ENCODE data around the gene ADGRF5. TPM values are rescaled to one million over a fixed set of nuclear protein-coding genes. Genes with fewer than 3 reads are reported as not detected.

Gene ADGRF5
- total and polyA plus RNA-seq, 12 donors = 13.3 to 98.5 (median 39.3) TPM

DNA sequence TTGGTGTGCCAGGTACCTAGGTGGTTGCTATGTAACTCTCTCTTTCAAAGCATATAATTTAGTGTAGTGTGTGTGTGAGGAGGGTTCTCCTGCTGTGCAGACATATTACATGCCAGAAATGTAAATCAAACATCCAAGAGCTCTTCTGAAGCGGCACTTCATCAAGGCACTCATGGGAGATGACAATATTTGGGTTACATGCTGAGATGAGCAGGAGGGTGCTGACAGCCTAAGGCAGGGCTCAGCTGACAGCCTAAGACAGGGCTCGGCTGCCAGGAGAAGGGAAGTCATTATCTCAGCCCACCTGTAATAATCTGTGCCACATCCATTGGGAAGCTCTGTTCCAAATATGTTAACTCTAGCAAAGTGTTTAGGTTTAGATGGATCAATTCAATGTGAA lies 39.1 kb downstream of the ADGRF5 start:
- H3K36me3 ChIP-seq (replicated peaks in 1 of 2) = peaks cover 0 to 17% of the 10 kb centered on the region in 2 donors
- no peak for TF ChIP-seq POLR2A (IDR thresholded peaks at IDR 0.05)
- intact Hi-C loops (cut with DNase I) = no loop called here
- H3K27ac ChIP-seq = no peak overlapping the region
- H3K9me3 ChIP-seq (replicated peaks in 1 of 3) = no peaks in the 10 kb centered on the region
- no peaks in the 10 kb centered on the region for H3K27me3 ChIP-seq
- no peak overlapping the region for H3K4me3 ChIP-seq
- 54 to 86% (median 76%) methylated on average over 2 of the region's 2 CpGs for WGBS, 4 donors
- no peak for DNase-seq
- no peaks in the 10 kb centered on the region for H3K4me1 ChIP-seq (replicated peaks in 1 of 2)

DNA sequence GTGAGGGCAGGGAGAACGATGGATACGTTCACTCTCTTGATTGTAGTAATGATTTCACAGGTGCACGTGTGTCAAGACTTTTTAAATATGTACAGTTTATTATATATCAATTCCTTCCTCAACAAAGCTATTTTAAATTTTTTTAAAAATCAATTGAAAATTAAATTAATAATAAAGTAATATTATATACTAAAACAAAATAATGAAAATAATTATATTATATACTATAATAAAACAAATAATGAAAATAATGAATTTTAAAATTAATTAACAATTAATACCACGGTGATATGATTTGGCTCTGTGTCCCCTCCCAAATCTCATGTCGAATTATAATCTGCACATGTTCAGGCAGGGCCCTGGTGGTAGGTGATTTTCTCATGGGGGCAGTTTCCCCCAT lies 42.7 kb downstream of the ADGRF5 start:
- intact Hi-C loops (cut with DNase I) = no loop called here
- H3K36me3 ChIP-seq (replicated peaks in 1 of 2) = peaks cover 0 to 11% of the 10 kb centered on the region in 2 donors
- H3K27ac ChIP-seq = no peak overlapping the region
- 85 to 92% (median 89%) methylated on average over 5 of the region's 5 CpGs for WGBS, 4 donors
- no peak for TF ChIP-seq POLR2A (IDR thresholded peaks at IDR 0.05)
- TF ChIP-seq, protein P1, sequence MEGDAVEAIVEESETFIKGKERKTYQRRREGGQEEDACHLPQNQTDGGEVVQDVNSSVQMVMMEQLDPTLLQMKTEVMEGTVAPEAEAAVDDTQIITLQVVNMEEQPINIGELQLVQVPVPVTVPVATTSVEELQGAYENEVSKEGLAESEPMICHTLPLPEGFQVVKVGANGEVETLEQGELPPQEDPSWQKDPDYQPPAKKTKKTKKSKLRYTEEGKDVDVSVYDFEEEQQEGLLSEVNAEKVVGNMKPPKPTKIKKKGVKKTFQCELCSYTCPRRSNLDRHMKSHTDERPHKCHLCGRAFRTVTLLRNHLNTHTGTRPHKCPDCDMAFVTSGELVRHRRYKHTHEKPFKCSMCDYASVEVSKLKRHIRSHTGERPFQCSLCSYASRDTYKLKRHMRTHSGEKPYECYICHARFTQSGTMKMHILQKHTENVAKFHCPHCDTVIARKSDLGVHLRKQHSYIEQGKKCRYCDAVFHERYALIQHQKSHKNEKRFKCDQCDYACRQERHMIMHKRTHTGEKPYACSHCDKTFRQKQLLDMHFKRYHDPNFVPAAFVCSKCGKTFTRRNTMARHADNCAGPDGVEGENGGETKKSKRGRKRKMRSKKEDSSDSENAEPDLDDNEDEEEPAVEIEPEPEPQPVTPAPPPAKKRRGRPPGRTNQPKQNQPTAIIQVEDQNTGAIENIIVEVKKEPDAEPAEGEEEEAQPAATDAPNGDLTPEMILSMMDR (IDR thresholded peaks at IDR 0.05) = no peak
- no peaks in the 10 kb centered on the region for H3K4me1 ChIP-seq (replicated peaks in 1 of 2)
- H3K4me3 ChIP-seq = no peak overlapping the region
- no peaks in the 10 kb centered on the region for H3K27me3 ChIP-seq
- no peak for DNase-seq
- H3K9me3 ChIP-seq (replicated peaks in 1 of 3) = no peaks in the 10 kb centered on the region

DNA sequence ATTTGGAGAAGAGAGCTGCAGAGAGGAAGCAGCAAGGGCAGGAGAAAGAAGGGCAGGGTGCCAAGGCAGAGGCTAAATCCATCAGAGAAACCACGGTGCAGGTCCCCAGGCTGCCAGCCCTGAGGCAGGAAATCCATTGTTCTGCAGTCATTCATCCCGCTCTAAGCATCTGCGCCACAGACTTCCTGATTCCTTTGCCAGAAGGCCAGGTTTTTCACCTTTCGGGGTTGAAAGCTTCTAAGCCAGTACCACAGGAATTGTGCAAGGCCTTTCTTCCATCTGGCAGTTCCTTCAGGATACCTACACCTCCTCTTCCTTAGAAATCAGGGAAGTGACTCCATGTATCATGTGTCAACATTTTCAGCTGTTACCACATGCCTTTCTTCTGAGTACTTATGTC lies 45.6 kb downstream of the ADGRF5 start:
- Histone ChIP-seq H3K27ac (peak overlapping the region in 1 of 5 donors; percentile 17), H3K27me3 (no peaks in the 10 kb centered on the region), H3K4me3 (no peak overlapping the region), H3K36me3 (replicated peaks in 1 of 2) (peaks cover 0 to 9% of the 10 kb centered on the region in 2 donors), H3K4me1 (replicated peaks in 1 of 2) (no peaks in the 10 kb centered on the region), H3K9me3 (replicated peaks in 1 of 3) (no peaks in the 10 kb centered on the region)
- DNase-seq = peak in 6 of 7 donors; percentile 29 to 68 (median 38)
- TF ChIP-seq, protein P1 (IDR thresholded peaks at IDR 0.05) = no peak
- TF ChIP-seq POLR2A (IDR thresholded peaks at IDR 0.05) = no peak
- intact Hi-C loops (cut with DNase I) = no loop called here
- WGBS, 4 donors = 55 to 78% (median 56%) methylated on average over 4 of the region's 4 CpGs

DNA sequence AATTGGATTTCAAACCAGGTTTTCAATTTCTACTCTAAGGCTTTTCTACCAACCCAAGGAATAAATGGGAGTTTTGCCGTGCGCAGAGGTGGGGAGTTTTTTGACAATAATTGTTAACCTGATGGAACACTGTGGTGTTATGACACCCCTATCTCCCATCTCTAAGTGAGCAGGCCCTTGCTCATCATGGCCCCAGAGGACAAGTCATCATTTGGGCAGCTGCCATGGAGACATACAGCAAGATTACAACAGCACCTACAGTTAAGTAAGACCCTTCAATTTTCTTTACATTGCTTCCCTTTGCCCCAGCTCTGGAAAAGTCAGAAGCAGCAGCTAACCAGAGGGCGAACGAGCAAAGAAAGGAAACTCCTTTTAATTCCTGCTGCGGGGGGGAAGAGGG lies 54.3 kb downstream of the ADGRF5 start:
- 67 to 84% (median 78%) methylated on average over 5 of the region's 5 CpGs for WGBS, 4 donors
- Histone ChIP-seq H3K27me3 (peaks cover 4% of the 10 kb centered on the region), H3K27ac (no peak overlapping the region), H3K36me3 (replicated peaks in 1 of 2) (peaks cover 0 to 5% of the 10 kb centered on the region in 2 donors), H3K9me3 (replicated peaks in 1 of 3) (no peaks in the 10 kb centered on the region), H3K4me1 (replicated peaks in 1 of 2) (no peaks in the 10 kb centered on the region), H3K4me3 (no peak overlapping the region)
- intact Hi-C loops (cut with DNase I) = no loop called here
- no peak for TF ChIP-seq POLR2A (IDR thresholded peaks at IDR 0.05)
- TF ChIP-seq, protein P1 (IDR thresholded peaks at IDR 0.05) = no peak
- DNase-seq = no peak

DNA sequence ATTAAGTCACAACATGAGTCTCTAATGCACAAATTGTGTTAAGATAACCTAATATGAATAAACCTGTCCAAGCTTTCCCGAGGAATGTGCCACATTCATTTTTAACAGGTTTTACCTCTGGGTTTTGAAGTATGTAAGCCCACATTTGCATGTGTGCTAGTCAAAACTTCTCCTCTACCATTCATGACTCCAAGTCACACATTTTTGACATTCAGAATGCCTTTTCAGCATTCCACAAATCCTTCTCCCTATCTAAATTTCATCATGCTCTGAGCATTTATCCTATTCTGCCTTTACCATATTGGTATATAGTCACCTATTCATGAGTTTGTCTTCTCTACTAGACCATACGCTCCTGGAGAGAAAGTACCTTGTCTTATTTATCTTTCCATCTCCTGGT lies 56.5 kb downstream of the ADGRF5 start:
- H3K27me3 ChIP-seq = peaks cover 4% of the 10 kb centered on the region
- 77 to 88% (median 84%) methylated on average over 2 of the region's 2 CpGs for WGBS, 4 donors
- H3K27ac ChIP-seq = no peak overlapping the region
- H3K4me1 ChIP-seq (replicated peaks in 1 of 2) = no peaks in the 10 kb centered on the region
- intact Hi-C loops (cut with DNase I) = no loop called here
- no peak for TF ChIP-seq POLR2A (IDR thresholded peaks at IDR 0.05)
- TF ChIP-seq, protein P1 (IDR thresholded peaks at IDR 0.05) = no peak
- peaks cover 0 to 5% of the 10 kb centered on the region in 2 donors for H3K36me3 ChIP-seq (replicated peaks in 1 of 2)
- no peak overlapping the region for H3K4me3 ChIP-seq
- DNase-seq = no peak
- no peaks in the 10 kb centered on the region for H3K9me3 ChIP-seq (replicated peaks in 1 of 3)

Data from adrenal gland (tissue), 12 donors.